Mesenchymal stem cell (in vitro differentiated cells and primary cell): ENCODE measurements around the gene PTGS1.

Experiments
- DNase-seq: peaks from one replicate; pipeline ENCODE4 v3.0.0-alpha.2; 2013
- H2AFZ ChIP-seq: one replicate; pipeline ENCODE4 v1.6.1; 2013; ENCODE audit warnings: low read depth, mild to moderate bottlenecking, control low read depth, inconsistent platforms, low read length, moderate library complexity
- H2AK5ac ChIP-seq: 2 replicates; pipeline ENCODE4 v1.6.1; 2013; ENCODE audit warnings: low read length, moderate library complexity, mild to moderate bottlenecking, inconsistent platforms; ENCODE audit not compliant: severe bottlenecking
- H2BK120ac ChIP-seq: one replicate; pipeline ENCODE4 v1.6.1; 2013; ENCODE audit warnings: low read depth, mild to moderate bottlenecking, inconsistent platforms, low read length, moderate library complexity
- H2BK12ac ChIP-seq, 2 experiments: one replicate each; pipeline ENCODE4 v1.6.1; 2013; ENCODE audit warnings: inconsistent platforms in 2 of 2, low read length in 2 of 2, mild to moderate bottlenecking in 2 of 2, moderate library complexity in 2 of 2, control low read depth in 1 of 2
- H2BK15ac ChIP-seq: one replicate; pipeline ENCODE4 v1.6.1; 2013; ENCODE audit warnings: mild to moderate bottlenecking, low read depth, inconsistent platforms; ENCODE audit not compliant: poor library complexity, severe bottlenecking
- H2BK5ac ChIP-seq: 2 replicates; pipeline ENCODE4 v1.6.1; 2013; ENCODE audit warnings: low read depth, mild to moderate bottlenecking, low read length, control low read depth, inconsistent platforms; ENCODE audit not compliant: poor library complexity, severe bottlenecking
- H3K14ac ChIP-seq, 2 experiments: one replicate each; pipeline ENCODE4 v1.6.1; 2013; ENCODE audit warnings: inconsistent platforms in 2 of 2, low read length in 2 of 2, control low read depth in 1 of 2, mild to moderate bottlenecking in 1 of 2, moderate library complexity in 1 of 2
- H3K18ac ChIP-seq, 2 experiments: one replicate each; pipeline ENCODE4 v1.6.1; 2013; ENCODE audit warnings: inconsistent platforms in 2 of 2, low read length in 2 of 2, control low read depth in 1 of 2, low read depth in 1 of 2, mild to moderate bottlenecking in 1 of 2
- H3K23ac ChIP-seq, 2 experiments: one replicate each; pipeline ENCODE4 v1.6.1; 2013; ENCODE audit warnings: inconsistent platforms in 2 of 2, low read length in 2 of 2, mild to moderate bottlenecking in 2 of 2, moderate library complexity in 2 of 2, control low read depth in 1 of 2
- H3K27ac ChIP-seq: 2 replicates; pipeline ENCODE4 v1.5.1; 2013; ENCODE audit warnings: mild to moderate bottlenecking, moderate library complexity, low read length, control low read depth, inconsistent platforms; ENCODE audit not compliant: poor library complexity, severe bottlenecking
- H3K27me3 ChIP-seq, 2 experiments: 2 replicates each; pipeline versions ENCODE4 v1.6.1 to v1.7.0; 2013; ENCODE audit warnings: low read length in 2 of 2, mild to moderate bottlenecking in 2 of 2, moderate library complexity in 2 of 2, control low read depth in 1 of 2, inconsistent platforms in 1 of 2; ENCODE audit not compliant: control insufficient read depth in 1 of 2, insufficient read depth in 1 of 2
- H3K36me3 ChIP-seq, 2 experiments: 2 replicates each; pipeline versions ENCODE4 v1.6.1 to v1.7.0; 2013; ENCODE audit warnings: low read length in 2 of 2, control low read depth in 1 of 2, inconsistent platforms in 1 of 2, low read depth in 1 of 2, mild to moderate bottlenecking in 1 of 2; ENCODE audit not compliant: insufficient read depth in 2 of 2, control insufficient read depth in 1 of 2
- H3K4ac ChIP-seq, 2 experiments: one replicate each; pipeline ENCODE4 v1.6.1; 2013; ENCODE audit warnings: inconsistent platforms in 2 of 2, low read length in 2 of 2, mild to moderate bottlenecking in 2 of 2, moderate library complexity in 2 of 2, control low read depth in 1 of 2, low read depth in 1 of 2
- H3K4me1 ChIP-seq: 2 replicates; pipeline ENCODE4 v1.6.1; 2013; ENCODE audit warnings: low read depth, low read length, control low read depth; ENCODE audit not compliant: control insufficient read depth, insufficient read depth
- H3K4me2 ChIP-seq: 2 replicates; pipeline ENCODE4 v1.6.1; 2013; ENCODE audit warnings: low read length, mild to moderate bottlenecking, inconsistent platforms; ENCODE audit not compliant: poor library complexity, severe bottlenecking
- H3K4me3 ChIP-seq, 2 experiments: 2 replicates each; pipeline versions ENCODE4 v1.5.1 to v1.7.0; 2013; ENCODE audit warnings: low read length in 2 of 2, mild to moderate bottlenecking in 2 of 2, control low read depth in 1 of 2, low read depth in 1 of 2; ENCODE audit not compliant: insufficient read depth in 1 of 2
- H3K79me1 ChIP-seq: replicated peaks from 2 replicates; pipeline ENCODE4 v1.6.1; 2013; ENCODE audit warnings: mild to moderate bottlenecking, control low read depth, low read length, inconsistent platforms; ENCODE audit not compliant: poor library complexity, severe bottlenecking
- H3K9ac ChIP-seq: 2 replicates; pipeline ENCODE4 v1.7.0; 2013; ENCODE audit warnings: mild to moderate bottlenecking, low read length, moderate library complexity
- H3K9me3 ChIP-seq: 2 replicates; pipeline ENCODE4 v1.7.0; 2013; ENCODE audit warnings: mild to moderate bottlenecking, low read length; ENCODE audit not compliant: control insufficient read depth
- H4K8ac ChIP-seq: one replicate; pipeline ENCODE4 v1.6.1; 2013; ENCODE audit warnings: inconsistent platforms, mild to moderate bottlenecking, low read length, moderate library complexity
- H4K91ac ChIP-seq: one replicate; pipeline ENCODE4 v1.6.1; 2013; ENCODE audit warnings: mild to moderate bottlenecking, low read length, inconsistent platforms
- WGBS: methylation state at CpG from one replicate; pipeline ENCODE4 v1.1.7; 2013; ENCODE audit warnings: mixed read lengths; 5-methylcytosine and 5-hydroxymethylcytosine counted together

The PTGS1 gene

GRCh38 chr9:122377241-122378164 is 6.7 kb downstream of the PTGS1 start:
- H3K4me1 ChIP-seq = peaks cover 24% of the 10 kb centered on the region
- H2BK15ac ChIP-seq = no peak overlapping the region
- no peak overlapping the region for H3K4me3 ChIP-seq
- H2AFZ ChIP-seq = no peak overlapping the region
- no peak overlapping the region for H3K4me2 ChIP-seq
- peaks cover 2% of the 10 kb centered on the region for H3K79me1 ChIP-seq
- no peak overlapping the region for H3K4ac ChIP-seq
- no peak overlapping the region for H3K18ac ChIP-seq
- no peak overlapping the region for H2BK120ac ChIP-seq
- H2BK5ac ChIP-seq = no peak overlapping the region
- H4K91ac ChIP-seq = no peak overlapping the region
- no peak overlapping the region for H3K23ac ChIP-seq
- no peak overlapping the region for H4K8ac ChIP-seq
- H3K27me3 ChIP-seq = no peaks in the 10 kb centered on the region
- H3K36me3 ChIP-seq = peaks cover 0 to 38% of the 10 kb centered on the region in 2 experiments
- H3K9me3 ChIP-seq = peaks cover 6% of the 10 kb centered on the region
- no peak overlapping the region for H3K27ac ChIP-seq
- DNase-seq = no peak
- no peak overlapping the region for H3K14ac ChIP-seq
- H2BK12ac ChIP-seq = no peak overlapping the region
- H3K9ac ChIP-seq = no peak overlapping the region
- H2AK5ac ChIP-seq = no peak overlapping the region
- 75% methylated on average over 24 of the region's 24 CpGs for WGBS

GRCh38 chr9:122378236-122378635 is 7.4 kb downstream of the PTGS1 start:
- Histone ChIP-seq H3K23ac (no peak overlapping the region), H2AK5ac (no peak overlapping the region)
- WGBS = 92% methylated on average over 8 of the region's 8 CpGs

GRCh38 chr9:122379340-122379739 is 8.5 kb downstream of the PTGS1 start:
- no peak overlapping the region for H3K14ac ChIP-seq
- no peak overlapping the region for H2AFZ ChIP-seq
- no peak overlapping the region for H3K4me3 ChIP-seq
- H3K4me1 ChIP-seq = peaks cover 35% of the 10 kb centered on the region
- H2BK12ac ChIP-seq = no peak overlapping the region
- no peak for DNase-seq
- H3K27ac ChIP-seq = no peak overlapping the region
- H3K79me1 ChIP-seq = peaks cover 2% of the 10 kb centered on the region
- no peak overlapping the region for H2BK15ac ChIP-seq
- H3K36me3 ChIP-seq = peaks cover 0 to 39% of the 10 kb centered on the region in 2 experiments
- H3K18ac ChIP-seq = no peak overlapping the region
- no peak overlapping the region for H4K91ac ChIP-seq
- WGBS = 19% methylated on average over 1 of the region's 1 CpG
- no peak overlapping the region for H2BK120ac ChIP-seq
- no peaks in the 10 kb centered on the region for H3K27me3 ChIP-seq
- no peak overlapping the region for H3K9ac ChIP-seq
- no peak overlapping the region for H4K8ac ChIP-seq
- no peak overlapping the region for H3K4me2 ChIP-seq
- H2AK5ac ChIP-seq = no peak overlapping the region
- H2BK5ac ChIP-seq = no peak overlapping the region
- H3K9me3 ChIP-seq = peaks cover 6% of the 10 kb centered on the region
- no peak overlapping the region for H3K23ac ChIP-seq
- no peak overlapping the region for H3K4ac ChIP-seq

More at GRCh38 chr9:122378236-122378635, 7.4 kb downstream of the PTGS1 start:
- Histone ChIP-seq H3K9me3 (peaks cover 6% of the 10 kb centered on the region), H3K14ac (no peak overlapping the region), H2BK12ac (no peak overlapping the region), H4K91ac (no peak overlapping the region), H3K4me3 (no peak overlapping the region), H2AFZ (no peak overlapping the region), H3K4me1 (peaks cover 26% of the 10 kb centered on the region), H2BK120ac (no peak overlapping the region), H3K27ac (no peak overlapping the region), H3K36me3 (peaks cover 0 to 38% of the 10 kb centered on the region in 2 experiments), H4K8ac (no peak overlapping the region), H3K79me1 (peaks cover 2% of the 10 kb centered on the region), H2BK15ac (no peak overlapping the region), H3K27me3 (no peaks in the 10 kb centered on the region), H3K4me2 (no peak overlapping the region), H3K18ac (no peak overlapping the region), H3K4ac (no peak overlapping the region), H3K9ac (no peak overlapping the region), H2BK5ac (no peak overlapping the region)
- DNase-seq = no peak

DNA sequence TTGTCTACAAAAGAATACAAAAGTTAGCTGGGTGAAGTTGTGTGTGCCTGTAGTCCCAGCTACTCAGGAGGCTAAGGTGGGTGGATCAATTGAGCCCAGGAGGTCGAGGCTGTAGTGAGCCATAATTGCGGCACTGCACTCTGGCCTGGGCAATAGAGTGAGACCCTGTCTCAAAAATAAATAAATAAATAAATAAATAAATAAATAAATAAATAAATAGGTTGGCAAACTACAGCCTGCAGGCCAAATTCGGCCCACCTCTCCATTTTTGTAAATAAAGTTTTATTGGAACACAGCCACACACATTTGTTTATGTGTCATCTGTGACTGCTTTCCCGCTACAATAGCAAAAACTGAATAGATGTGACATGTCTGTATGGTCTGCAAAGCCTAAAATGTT is 9.5 kb downstream of the PTGS1 start:
- Histone ChIP-seq H3K27ac (no peak overlapping the region), H3K4me3 (no peak overlapping the region), H2BK5ac (no peak overlapping the region), H3K27me3 (no peaks in the 10 kb centered on the region), H2BK120ac (no peak overlapping the region), H3K4me1 (peaks cover 32% of the 10 kb centered on the region), H2AFZ (no peak overlapping the region), H3K14ac (no peak overlapping the region), H2BK12ac (no peak overlapping the region), H3K79me1 (peaks cover 2% of the 10 kb centered on the region), H2AK5ac (no peak overlapping the region), H3K36me3 (peaks cover 0 to 46% of the 10 kb centered on the region in 2 experiments), H4K8ac (no peak overlapping the region), H3K4me2 (no peak overlapping the region), H3K23ac (no peak overlapping the region), H2BK15ac (no peak overlapping the region), H3K9me3 (peaks cover 6% of the 10 kb centered on the region), H3K18ac (no peak overlapping the region), H3K9ac (no peak overlapping the region), H4K91ac (no peak overlapping the region), H3K4ac (no peak overlapping the region)
- DNase-seq = no peak
- 83% methylated on average over 2 of the region's 4 CpGs for WGBS
